Measurements from ENCODE around the gene MYO1B. TPM values are rescaled to one million over a fixed set of nuclear protein-coding genes. Genes with fewer than 3 reads are reported as not detected.

Gene MYO1B
- total and polyA plus RNA-seq, 2 donors (not counting 1 experiment from before 2014, with no cell fraction given) = 151 to 194 TPM

DNA sequence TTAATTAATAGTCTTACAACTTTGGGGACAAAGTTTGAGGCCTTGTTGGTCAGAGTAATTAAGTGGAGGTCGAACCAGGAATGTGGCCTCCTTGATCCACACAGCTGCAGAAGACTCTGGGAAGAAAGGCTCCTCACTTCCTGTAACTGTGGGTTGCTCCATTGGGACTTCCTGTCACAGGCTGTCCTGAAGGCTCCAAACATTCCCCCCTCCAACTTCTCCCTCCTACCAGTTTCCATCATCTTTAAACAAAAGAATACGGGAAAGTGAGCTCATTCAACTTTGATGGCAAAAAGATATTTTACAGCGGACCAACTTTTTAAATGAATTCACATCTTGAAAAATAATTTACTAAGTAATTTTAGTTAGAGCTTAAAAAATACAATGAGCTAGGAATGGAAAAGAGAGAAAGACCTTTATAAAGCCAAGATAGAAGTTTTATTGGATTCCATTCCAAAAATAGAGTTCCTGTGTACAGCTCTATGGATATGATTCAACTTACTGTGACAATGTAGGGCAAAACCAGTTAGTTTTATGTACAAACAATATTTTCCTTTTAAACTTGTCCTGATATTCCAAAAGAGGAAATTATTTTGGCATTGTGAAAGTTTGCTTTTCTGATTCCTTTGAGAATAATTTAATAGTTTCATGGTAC is 220.7 kb downstream of the MYO1B start:
- Histone ChIP-seq H3K79me2 (ENCODE audit: control insufficient read depth, insufficient read depth, low read length) (no peaks in the 10 kb centered on the region), H3K4me3 (replicated peaks in 1 of 4; ENCODE audit: control extremely low read depth in 1 of 4, insufficient read depth in 1 of 4, low read depth in 3 of 4, low read length in 4 of 4) (no peak overlapping the region), H3K4me1 (ENCODE audit: control insufficient read depth, extremely low read depth, insufficient read depth, low read length) (no peaks in the 10 kb centered on the region), H3K4me2 (ENCODE audit: extremely low read depth, insufficient read depth, low read length) (no peak overlapping the region), H3K9me3 (ENCODE audit: control insufficient read depth, insufficient read depth, low read depth, low read length) (no peaks in the 10 kb centered on the region), H4K20me1 (ENCODE audit: control insufficient read depth, extremely low read depth, insufficient read depth, low read length) (no peaks in the 10 kb centered on the region), H3K36me3 (ENCODE audit: control insufficient read depth, insufficient read depth, low read length) (no peaks in the 10 kb centered on the region), H3K27ac (ENCODE audit: insufficient read depth, low read length) (no peak overlapping the region), H3K9ac (ENCODE audit: insufficient read depth, low read length) (no peak overlapping the region), H2AFZ (ENCODE audit: low read length) (no peak overlapping the region), H3K27me3 (ENCODE audit: control insufficient read depth, insufficient read depth, low read length) (no peaks in the 10 kb centered on the region)
- TF ChIP-seq, protein P1, sequence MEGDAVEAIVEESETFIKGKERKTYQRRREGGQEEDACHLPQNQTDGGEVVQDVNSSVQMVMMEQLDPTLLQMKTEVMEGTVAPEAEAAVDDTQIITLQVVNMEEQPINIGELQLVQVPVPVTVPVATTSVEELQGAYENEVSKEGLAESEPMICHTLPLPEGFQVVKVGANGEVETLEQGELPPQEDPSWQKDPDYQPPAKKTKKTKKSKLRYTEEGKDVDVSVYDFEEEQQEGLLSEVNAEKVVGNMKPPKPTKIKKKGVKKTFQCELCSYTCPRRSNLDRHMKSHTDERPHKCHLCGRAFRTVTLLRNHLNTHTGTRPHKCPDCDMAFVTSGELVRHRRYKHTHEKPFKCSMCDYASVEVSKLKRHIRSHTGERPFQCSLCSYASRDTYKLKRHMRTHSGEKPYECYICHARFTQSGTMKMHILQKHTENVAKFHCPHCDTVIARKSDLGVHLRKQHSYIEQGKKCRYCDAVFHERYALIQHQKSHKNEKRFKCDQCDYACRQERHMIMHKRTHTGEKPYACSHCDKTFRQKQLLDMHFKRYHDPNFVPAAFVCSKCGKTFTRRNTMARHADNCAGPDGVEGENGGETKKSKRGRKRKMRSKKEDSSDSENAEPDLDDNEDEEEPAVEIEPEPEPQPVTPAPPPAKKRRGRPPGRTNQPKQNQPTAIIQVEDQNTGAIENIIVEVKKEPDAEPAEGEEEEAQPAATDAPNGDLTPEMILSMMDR (conservative IDR thresholded peaks at IDR 0.05 in 1 of 2, IDR thresholded peaks at IDR 0.05 in 1 of 2; ENCODE audit: low read depth in 1 of 2, low read length in 2 of 2) = no peak
- TF ChIP-seq EZH2 (IDR thresholded peaks at IDR 0.05; ENCODE audit: low read length, missing control alignments) = no peak
- DNase-seq (ENCODE audit: low read depth in 2 of 2) = no peak

- no peaks in the 10 kb centered on the region for H3K4me1 ChIP-seq (ENCODE audit: control insufficient read depth, extremely low read depth, insufficient read depth, low read length)
- no peaks in the 10 kb centered on the region for H3K36me3 ChIP-seq (ENCODE audit: control insufficient read depth, insufficient read depth, low read length)
- H3K9me3 ChIP-seq (ENCODE audit: control insufficient read depth, insufficient read depth, low read depth, low read length) = no peaks in the 10 kb centered on the region
- no peak overlapping the region for H3K9ac ChIP-seq (ENCODE audit: insufficient read depth, low read length)
- no peak overlapping the region for H3K4me2 ChIP-seq (ENCODE audit: extremely low read depth, insufficient read depth, low read length)
- H2AFZ ChIP-seq (ENCODE audit: low read length) = no peak overlapping the region
- H3K4me3 ChIP-seq (replicated peaks in 1 of 4; ENCODE audit: control extremely low read depth in 1 of 4, insufficient read depth in 1 of 4, low read depth in 3 of 4, low read length in 4 of 4) = no peak overlapping the region
- H3K27me3 ChIP-seq (ENCODE audit: control insufficient read depth, insufficient read depth, low read length) = no peaks in the 10 kb centered on the region
- DNase-seq (ENCODE audit: low read depth in 2 of 2) = no peak
- no peaks in the 10 kb centered on the region for H4K20me1 ChIP-seq (ENCODE audit: control insufficient read depth, extremely low read depth, insufficient read depth, low read length)
- H3K27ac ChIP-seq (ENCODE audit: insufficient read depth, low read length) = no peak overlapping the region
- H3K79me2 ChIP-seq (ENCODE audit: control insufficient read depth, insufficient read depth, low read length) = no peaks in the 10 kb centered on the region
- no peak for TF ChIP-seq EZH2 (IDR thresholded peaks at IDR 0.05; ENCODE audit: low read length, missing control alignments)
- TF ChIP-seq, protein P1 (conservative IDR thresholded peaks at IDR 0.05 in 1 of 2, IDR thresholded peaks at IDR 0.05 in 1 of 2; ENCODE audit: low read depth in 1 of 2, low read length in 2 of 2) = no peak
Observed at GRCh38 chr2:191467113-191467512, 221.9 kb downstream of the MYO1B start.

DNA sequence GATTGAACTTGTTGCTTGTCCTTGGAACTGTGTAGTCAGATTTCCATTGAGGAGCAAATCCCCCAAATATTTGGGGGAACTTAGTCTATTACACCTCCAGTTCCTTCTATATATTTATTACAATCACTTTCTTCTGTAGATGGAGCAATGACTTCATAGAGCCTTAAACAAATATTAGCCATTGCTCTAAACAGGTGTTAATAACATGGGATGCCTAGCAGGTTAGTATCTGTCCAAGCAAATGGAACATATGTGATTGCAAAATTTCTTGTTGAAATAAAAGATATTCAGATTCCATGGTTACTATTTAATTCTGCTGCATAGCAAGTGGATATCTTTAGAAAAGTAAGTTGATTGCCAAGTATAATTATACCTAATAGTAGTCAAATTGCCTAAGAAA is 225.1 kb downstream of the MYO1B start:
- no peak overlapping the region for H3K4me2 ChIP-seq (ENCODE audit: extremely low read depth, insufficient read depth, low read length)
- DNase-seq (ENCODE audit: low read depth in 2 of 2) = no peak
- no peak for TF ChIP-seq EZH2 (IDR thresholded peaks at IDR 0.05; ENCODE audit: low read length, missing control alignments)
- TF ChIP-seq, protein P1 (conservative IDR thresholded peaks at IDR 0.05 in 1 of 2, IDR thresholded peaks at IDR 0.05 in 1 of 2; ENCODE audit: low read depth in 1 of 2, low read length in 2 of 2) = no peak
- H2AFZ ChIP-seq (ENCODE audit: low read length) = no peak overlapping the region
- H3K79me2 ChIP-seq (ENCODE audit: control insufficient read depth, insufficient read depth, low read length) = no peaks in the 10 kb centered on the region
- no peaks in the 10 kb centered on the region for H3K36me3 ChIP-seq (ENCODE audit: control insufficient read depth, insufficient read depth, low read length)
- no peaks in the 10 kb centered on the region for H3K9me3 ChIP-seq (ENCODE audit: control insufficient read depth, insufficient read depth, low read depth, low read length)
- H3K4me3 ChIP-seq (replicated peaks in 1 of 4; ENCODE audit: control extremely low read depth in 1 of 4, insufficient read depth in 1 of 4, low read depth in 3 of 4, low read length in 4 of 4) = no peak overlapping the region
- no peak overlapping the region for H3K9ac ChIP-seq (ENCODE audit: insufficient read depth, low read length)
- no peak overlapping the region for H3K27ac ChIP-seq (ENCODE audit: insufficient read depth, low read length)
- no peaks in the 10 kb centered on the region for H3K27me3 ChIP-seq (ENCODE audit: control insufficient read depth, insufficient read depth, low read length)
- H4K20me1 ChIP-seq (ENCODE audit: control insufficient read depth, extremely low read depth, insufficient read depth, low read length) = no peaks in the 10 kb centered on the region
- H3K4me1 ChIP-seq (ENCODE audit: control insufficient read depth, extremely low read depth, insufficient read depth, low read length) = no peaks in the 10 kb centered on the region

Data from fibroblast of lung (primary cell).